Endothelial cell of umbilical vein (primary cell): Measurements from ENCODE around the gene ZDHHC11B.
"Not testable (repeated sequence)": the region's sequence is repeated elsewhere in the genome, so short reads cannot be mapped to it uniquely, and the experiment has no call there.

Source experiments
- EZH2 ChIP-seq: IDR thresholded peaks from 2 replicates; pipeline ENCODE4 v1.6.1; 2012; ENCODE audit warnings: borderline replicate concordance, low read depth, mild to moderate bottlenecking, moderate library complexity, low read length, inconsistent platforms; ENCODE audit not compliant: severe bottlenecking
- GATA2 ChIP-seq: IDR thresholded peaks from 2 replicates; pipeline ENCODE4 v1.7.0; 2011; ENCODE audit warnings: low read depth, mild to moderate bottlenecking, moderate library complexity, mixed read lengths, low read length; ENCODE audit not compliant: insufficient read length, insufficient read depth
- POLR2A ChIP-seq: IDR thresholded peaks from 2 replicates; pipeline ENCODE4 v1.6.1; 2012; ENCODE audit warnings: low read depth, mild to moderate bottlenecking, control low read depth, low read length
- POLR2AphosphoS5 ChIP-seq: IDR thresholded peaks from 2 replicates; pipeline ENCODE4 v1.6.1; 2012; ENCODE audit warnings: low read depth, mild to moderate bottlenecking, control low read depth, low read length, moderate library complexity; ENCODE audit not compliant: insufficient read depth
- TF ChIP-seq, protein P1 (sequence below), 2 donors: IDR thresholded peaks; 1 replicate in 1 of 2; 2 replicates in 1 of 2; pipeline ENCODE4 v1.5.1; 2011; ENCODE audit warnings: low read length in 2 of 2, mild to moderate bottlenecking in 2 of 2, moderate library complexity in 2 of 2, control low read depth in 1 of 2, inconsistent platforms in 1 of 2, low read depth in 1 of 2; ENCODE audit not compliant: insufficient read depth in 1 of 2; ENCODE audit errors: extremely low read depth in 1 of 2

DNA sequence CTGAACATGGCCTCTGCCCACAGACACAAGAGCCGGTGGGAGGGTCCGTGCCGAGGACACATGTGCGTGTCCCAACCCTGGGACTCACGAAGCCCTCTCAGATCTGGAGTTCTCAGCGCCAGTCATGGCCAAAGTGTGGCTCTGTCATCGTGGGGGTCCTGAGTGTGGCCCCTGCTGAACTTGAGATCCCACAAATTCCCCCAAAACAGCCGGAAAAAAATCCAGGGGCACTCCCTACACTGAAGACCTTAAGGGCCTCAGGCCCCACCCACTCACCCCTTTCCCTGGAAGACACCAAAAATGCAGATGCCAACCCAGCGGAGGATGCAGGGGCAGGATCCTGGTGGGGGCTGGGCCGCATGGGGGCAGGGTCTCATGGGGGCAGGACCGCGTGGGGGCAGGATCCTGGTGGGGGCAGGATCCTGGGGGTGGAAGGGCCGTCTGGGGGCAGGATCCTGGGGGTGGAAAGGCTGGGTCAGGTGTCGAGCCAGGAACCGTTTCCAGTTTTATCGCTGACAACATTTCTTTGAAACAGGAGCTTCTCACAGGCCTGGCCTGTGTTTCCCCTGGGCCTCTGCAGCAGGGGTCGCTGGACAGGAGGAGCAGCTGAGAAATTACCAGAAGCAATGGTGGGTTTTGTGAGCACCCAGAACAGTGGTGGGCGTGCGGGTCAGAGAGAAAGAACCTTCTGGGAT is 13.3 kb downstream of the ZDHHC11B start:
- TF ChIP-seq, protein P1, sequence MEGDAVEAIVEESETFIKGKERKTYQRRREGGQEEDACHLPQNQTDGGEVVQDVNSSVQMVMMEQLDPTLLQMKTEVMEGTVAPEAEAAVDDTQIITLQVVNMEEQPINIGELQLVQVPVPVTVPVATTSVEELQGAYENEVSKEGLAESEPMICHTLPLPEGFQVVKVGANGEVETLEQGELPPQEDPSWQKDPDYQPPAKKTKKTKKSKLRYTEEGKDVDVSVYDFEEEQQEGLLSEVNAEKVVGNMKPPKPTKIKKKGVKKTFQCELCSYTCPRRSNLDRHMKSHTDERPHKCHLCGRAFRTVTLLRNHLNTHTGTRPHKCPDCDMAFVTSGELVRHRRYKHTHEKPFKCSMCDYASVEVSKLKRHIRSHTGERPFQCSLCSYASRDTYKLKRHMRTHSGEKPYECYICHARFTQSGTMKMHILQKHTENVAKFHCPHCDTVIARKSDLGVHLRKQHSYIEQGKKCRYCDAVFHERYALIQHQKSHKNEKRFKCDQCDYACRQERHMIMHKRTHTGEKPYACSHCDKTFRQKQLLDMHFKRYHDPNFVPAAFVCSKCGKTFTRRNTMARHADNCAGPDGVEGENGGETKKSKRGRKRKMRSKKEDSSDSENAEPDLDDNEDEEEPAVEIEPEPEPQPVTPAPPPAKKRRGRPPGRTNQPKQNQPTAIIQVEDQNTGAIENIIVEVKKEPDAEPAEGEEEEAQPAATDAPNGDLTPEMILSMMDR (IDR thresholded peaks at IDR 0.05; ENCODE audit: extremely low read depth in 1 of 2, insufficient read depth in 1 of 2, low read depth in 1 of 2, low read length in 2 of 2) = not testable (repeated sequence)
- TF ChIP-seq EZH2, POLR2AphosphoS5, GATA2, POLR2A: not testable (repeated sequence)
